ENCODE results near the gene EPHA3.

Gene EPHA3

GRCh38 chr3:89332386-89332785 is 225.0 kb downstream of the EPHA3 start:
- no peak for TF ChIP-seq CREB5 (CRISPR knock-in tag; IDR thresholded peaks at IDR 0.05; ENCODE audit: low read depth)
- TF ChIP-seq PATZ1 (CRISPR knock-in tag; IDR thresholded peaks at IDR 0.05; ENCODE audit: borderline replicate concordance): no peak
- no peak for TF ChIP-seq OSR1 (CRISPR knock-in tag; IDR thresholded peaks at IDR 0.05)
- TF ChIP-seq ZFP3 (CRISPR knock-in tag; IDR thresholded peaks at IDR 0.05): no peak
- TF ChIP-seq CSDC2 (CRISPR knock-in tag; IDR thresholded peaks at IDR 0.05): no peak
- TF ChIP-seq ZNF8 (CRISPR knock-in tag; IDR thresholded peaks at IDR 0.05): no peak
- TF ChIP-seq TSHZ2 (CRISPR knock-in tag; IDR thresholded peaks at IDR 0.05): no peak
- TF ChIP-seq ZNF70 (CRISPR knock-in tag; IDR thresholded peaks at IDR 0.05): no peak
- no peak for TF ChIP-seq ARNTL (CRISPR knock-in tag; IDR thresholded peaks at IDR 0.05; ENCODE audit: borderline replicate concordance, low read depth)
- TF ChIP-seq TCF4 (CRISPR knock-in tag; IDR thresholded peaks at IDR 0.05; ENCODE audit: borderline replicate concordance): no peak
- no peak for TF ChIP-seq ISL1 (CRISPR knock-in tag; IDR thresholded peaks at IDR 0.05)
- no peak for TF ChIP-seq GLIS3 (CRISPR knock-in tag; IDR thresholded peaks at IDR 0.05)
- TF ChIP-seq TOX (CRISPR knock-in tag; IDR thresholded peaks at IDR 0.05; ENCODE audit: borderline replicate concordance): no peak
- TF ChIP-seq BACH2 (CRISPR knock-in tag; IDR thresholded peaks at IDR 0.05; ENCODE audit: borderline replicate concordance): no peak
- TF ChIP-seq POU6F1 (CRISPR knock-in tag; IDR thresholded peaks at IDR 0.05; ENCODE audit: borderline replicate concordance, low read depth): no peak
- no peak for TF ChIP-seq CSRNP3 (CRISPR knock-in tag; IDR thresholded peaks at IDR 0.05)
- TF ChIP-seq ESRRG (CRISPR knock-in tag; IDR thresholded peaks at IDR 0.05): no peak
- TF ChIP-seq ZFP30 (CRISPR knock-in tag; IDR thresholded peaks at IDR 0.05): no peak
- no peak for TF ChIP-seq PPARA (CRISPR knock-in tag; IDR thresholded peaks at IDR 0.05; ENCODE audit: borderline replicate concordance)
- ATAC-seq: no peak

- no peak for ATAC-seq
- TF ChIP-seq ZNF70 (CRISPR knock-in tag; IDR thresholded peaks at IDR 0.05) (no peak), GLIS3 (CRISPR knock-in tag; IDR thresholded peaks at IDR 0.05) (no peak), CSDC2 (CRISPR knock-in tag; IDR thresholded peaks at IDR 0.05) (no peak), CSRNP3 (CRISPR knock-in tag; IDR thresholded peaks at IDR 0.05) (no peak), ZNF8 (CRISPR knock-in tag; IDR thresholded peaks at IDR 0.05) (no peak), CREB5 (CRISPR knock-in tag; IDR thresholded peaks at IDR 0.05; ENCODE audit: low read depth) (no peak), ZC3H10 (CRISPR knock-in tag; IDR thresholded peaks at IDR 0.05) (no peak), TSHZ2 (CRISPR knock-in tag; IDR thresholded peaks at IDR 0.05) (no peak), TOX (CRISPR knock-in tag; IDR thresholded peaks at IDR 0.05; ENCODE audit: borderline replicate concordance) (no peak), PPARA (CRISPR knock-in tag; IDR thresholded peaks at IDR 0.05; ENCODE audit: borderline replicate concordance) (no peak)
These were observed 225.4 kb downstream of the EPHA3 start for GRCh38 chr3:89332793-89333192.
